HG02840 (cell line): ENCODE data around the gene SMIM10L2A.
"Not testable (repeated sequence)": the region's sequence is repeated elsewhere in the genome, so short reads cannot be mapped to it uniquely, and the experiment has no call there.

Experiments
- ATAC-seq: cut with Tn5 transposase; IDR thresholded peaks from one replicate; pipeline ENCODE4 v1.9.1; 2021; ENCODE audit warnings: mild to moderate bottlenecking, moderate library complexity, moderate number of reproducible peaks; ENCODE audit not compliant: unreplicated experiment, low FRiP score

Gene SMIM10L2A

GRCh38 chrX:135421932-135422809, at the start of gene SMIM10L2A:
TSS of gene SMIM10L2A (plus strand) at chrX:135421944. CDS start at chrX:135422132, 188 bp downstream.
- peak; percentile 45 for ATAC-seq

- ATAC-seq: no peak
Observed at GRCh38 chrX:135373357-135373756, 48.4 kb upstream of the SMIM10L2A start.

GRCh38 chrX:135382260-135382659, 39.5 kb upstream of the SMIM10L2A start:
- ATAC-seq: no peak

- no peak for ATAC-seq
Observed at GRCh38 chrX:135383249-135383648, 38.5 kb upstream of the SMIM10L2A start.

GRCh38 chrX:135384161-135384836, 37.4 kb upstream of the SMIM10L2A start:
- no peak for ATAC-seq

GRCh38 chrX:135388841-135389240, 32.9 kb upstream of the SMIM10L2A start:
- no peak for ATAC-seq

- ATAC-seq: no peak
Observed at GRCh38 chrX:135389243-135389642, 32.5 kb upstream of the SMIM10L2A start.

- ATAC-seq: no peak
Observed at GRCh38 chrX:135389717-135390116, 32.0 kb upstream of the SMIM10L2A start.

- no peak for ATAC-seq
Observed at GRCh38 chrX:135391734-135392133, 30.0 kb upstream of the SMIM10L2A start.

GRCh38 chrX:135393051-135393450, 28.7 kb upstream of the SMIM10L2A start:
- no peak for ATAC-seq

- no peak for ATAC-seq
Observed at GRCh38 chrX:135395064-135395463, 26.7 kb upstream of the SMIM10L2A start.

GRCh38 chrX:135396109-135396508, 25.6 kb upstream of the SMIM10L2A start:
- ATAC-seq: no peak

- no peak for ATAC-seq
Observed at GRCh38 chrX:135396566-135396965, 25.2 kb upstream of the SMIM10L2A start.

- no peak for ATAC-seq
Observed at GRCh38 chrX:135397652-135398051, 24.1 kb upstream of the SMIM10L2A start.

- ATAC-seq: no peak
Observed at GRCh38 chrX:135403374-135403773, 18.4 kb upstream of the SMIM10L2A start.

GRCh38 chrX:135406428-135406827, 15.3 kb upstream of the SMIM10L2A start:
- not testable (repeated sequence) for ATAC-seq

GRCh38 chrX:135408794-135409193, 12.9 kb upstream of the SMIM10L2A start:
- ATAC-seq: no peak

GRCh38 chrX:135410861-135411627, 10.7 kb upstream of the SMIM10L2A start:
- no peak for ATAC-seq

GRCh38 chrX:135411893-135412292, 9.9 kb upstream of the SMIM10L2A start:
- no peak for ATAC-seq

GRCh38 chrX:135416546-135416945, 5.2 kb upstream of the SMIM10L2A start:
- no peak for ATAC-seq

GRCh38 chrX:135420831-135421230, 913 bp upstream of the SMIM10L2A start:
- no peak for ATAC-seq
